Left kidney (tissue), 2 donors: ENCODE data around the gene EREG. TPM values are rescaled to one million over a fixed set of nuclear protein-coding genes. Genes with fewer than 3 reads are reported as not detected.

Source experiments
- DNase-seq: peaks from one replicate; pipeline ENCODE4 v3.0.0-alpha.2; 2013
- polyA plus RNA-seq: library from polyadenylated mRNA; unstranded; fragments of 120-200 nt; gene quantifications from one replicate; pipeline ENCODE4 v1.2.1, GENCODE V29; 2013; ENCODE audit not compliant: insufficient read length

The EREG gene
- polyA plus RNA-seq, 1 donor = 0.38 TPM

DNA sequence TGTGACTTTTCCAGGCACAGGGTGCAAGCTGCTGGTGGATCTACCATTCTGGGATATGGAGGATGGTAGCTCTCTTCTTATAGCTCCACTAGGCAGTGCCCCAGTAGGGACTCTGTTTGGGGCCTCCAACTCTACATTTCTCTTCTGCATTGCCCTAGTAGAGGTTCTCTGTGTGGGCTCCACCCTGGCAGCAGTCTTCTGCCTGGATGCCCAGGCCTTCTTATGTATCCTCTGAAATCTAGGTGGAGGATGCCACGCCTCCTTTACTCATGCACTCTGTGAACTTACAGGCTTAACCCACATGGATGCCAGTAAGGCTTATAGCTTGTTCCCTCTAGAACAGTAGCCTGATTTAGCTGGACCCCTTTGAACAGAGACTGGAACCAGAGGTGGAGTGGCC lies 20.9 kb upstream of the EREG start:
- no peak for DNase-seq

DNA sequence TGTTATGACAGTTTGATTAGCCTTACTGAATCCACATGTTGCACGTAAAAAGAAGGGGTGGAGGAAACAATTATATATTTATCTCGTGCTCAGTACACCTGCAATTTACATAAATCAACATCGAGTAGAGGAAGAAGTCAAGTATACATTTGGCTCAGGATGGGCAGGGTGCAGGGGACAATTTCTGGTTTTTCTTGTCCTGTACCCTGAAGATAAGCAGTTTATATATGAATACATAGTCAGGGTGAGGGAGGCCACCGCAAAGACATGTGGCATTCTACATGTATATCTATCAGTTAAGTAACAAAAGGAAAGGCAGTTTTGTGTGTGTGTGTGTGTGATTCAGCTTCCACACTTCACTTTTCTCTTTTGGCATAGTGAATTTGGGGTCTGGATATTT lies 11.1 kb upstream of the EREG start:
- no peak for DNase-seq

DNA sequence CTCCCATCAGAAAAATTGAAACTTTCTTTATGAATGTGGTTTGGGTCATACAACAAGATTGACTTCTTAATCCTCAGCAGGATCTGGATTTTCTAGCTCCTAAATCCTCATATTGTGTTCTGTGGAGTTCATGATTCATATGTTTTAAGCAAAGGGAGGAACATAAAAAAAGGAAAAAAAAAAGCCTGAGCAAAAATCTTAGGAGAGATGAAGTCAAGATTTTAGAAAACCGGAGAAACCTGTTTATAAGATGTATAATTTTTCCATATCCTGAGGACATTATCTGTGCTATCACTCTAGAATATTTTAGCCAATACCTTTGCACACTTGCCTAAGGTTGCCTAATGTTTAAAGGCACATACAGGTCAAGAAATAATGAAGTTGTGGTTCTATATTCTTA lies 7.0 kb upstream of the EREG start:
- DNase-seq = no peak

DNA sequence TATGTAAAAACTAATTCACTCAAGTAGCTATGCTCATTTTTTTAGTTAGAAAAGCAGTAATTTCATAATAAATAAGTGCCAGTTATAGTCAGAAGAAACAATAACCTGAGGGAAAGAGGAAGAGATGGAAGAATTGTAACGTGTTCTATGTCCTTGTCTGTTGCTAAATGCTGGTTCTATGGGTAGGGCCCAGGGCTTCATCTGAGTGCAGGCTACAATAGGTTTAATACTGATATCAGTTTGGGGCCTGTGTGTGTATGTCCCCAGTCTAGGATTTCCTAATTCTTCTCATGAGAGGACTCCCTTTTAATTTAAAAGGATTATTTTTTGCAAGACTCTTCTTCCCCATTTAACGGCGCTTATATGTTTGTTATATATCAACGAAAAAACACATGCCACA lies 3.3 kb upstream of the EREG start:
- DNase-seq = no peak

DNA sequence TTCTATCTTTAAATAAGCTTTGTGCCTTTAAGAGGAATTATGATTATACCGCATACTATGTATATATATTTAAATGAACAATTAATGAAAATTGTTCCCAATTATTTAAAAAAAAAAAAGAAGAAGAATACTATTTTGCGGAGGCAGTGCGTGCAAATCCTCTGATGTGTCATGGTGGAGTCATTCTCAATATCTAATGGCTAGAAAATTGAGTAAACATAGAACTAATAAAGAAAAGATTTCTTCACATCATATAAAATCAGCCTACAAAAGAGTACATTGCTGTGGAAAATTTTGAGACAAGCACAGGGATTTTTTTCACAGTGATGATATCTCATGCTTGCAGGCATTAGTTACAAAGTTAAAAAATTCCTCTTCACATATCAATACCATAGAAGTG lies 2.6 kb upstream of the EREG start:
- no peak for DNase-seq

DNA sequence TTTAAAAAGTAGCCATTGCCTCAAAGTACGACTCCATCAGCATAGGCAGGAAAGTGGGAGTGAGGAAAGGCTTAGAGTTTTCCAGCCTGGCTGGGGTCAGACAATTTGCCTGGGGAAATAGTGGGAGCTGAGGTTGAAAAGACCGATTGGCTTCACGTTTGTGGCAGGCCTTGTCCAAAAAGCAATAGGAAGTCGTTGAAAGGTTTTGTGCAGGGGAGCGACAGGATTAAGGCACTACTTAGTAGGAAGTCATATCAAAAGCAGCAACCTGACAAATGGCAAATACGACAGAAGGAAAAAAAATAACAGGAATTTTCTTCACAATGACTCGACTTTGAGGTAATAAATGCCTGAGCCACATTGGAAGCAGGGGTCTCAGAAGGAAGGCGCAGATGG lies 691 bp upstream of the EREG start:
- no peak for DNase-seq

DNA sequence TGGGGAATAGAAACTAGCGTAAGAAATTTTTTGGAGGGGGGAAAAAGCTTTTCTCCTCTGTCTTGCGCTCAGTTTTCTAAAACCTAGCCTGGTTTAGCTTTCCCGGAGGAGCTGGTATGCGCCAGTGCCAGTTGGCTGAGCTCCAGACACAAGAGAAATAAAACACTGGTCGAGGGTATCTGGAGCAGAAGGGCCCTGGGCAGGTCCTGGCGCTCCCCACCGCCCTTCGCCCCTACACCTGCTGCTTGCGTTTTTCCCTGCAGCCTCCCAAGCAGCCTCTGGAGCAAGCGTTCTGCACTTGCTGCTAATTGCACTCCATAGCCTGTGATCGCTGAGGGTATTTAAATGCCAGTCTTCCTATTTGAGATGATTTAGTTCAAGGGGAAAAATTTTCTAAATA lies 816 bp downstream of the EREG start:
- DNase-seq = peak; percentile 14

DNA sequence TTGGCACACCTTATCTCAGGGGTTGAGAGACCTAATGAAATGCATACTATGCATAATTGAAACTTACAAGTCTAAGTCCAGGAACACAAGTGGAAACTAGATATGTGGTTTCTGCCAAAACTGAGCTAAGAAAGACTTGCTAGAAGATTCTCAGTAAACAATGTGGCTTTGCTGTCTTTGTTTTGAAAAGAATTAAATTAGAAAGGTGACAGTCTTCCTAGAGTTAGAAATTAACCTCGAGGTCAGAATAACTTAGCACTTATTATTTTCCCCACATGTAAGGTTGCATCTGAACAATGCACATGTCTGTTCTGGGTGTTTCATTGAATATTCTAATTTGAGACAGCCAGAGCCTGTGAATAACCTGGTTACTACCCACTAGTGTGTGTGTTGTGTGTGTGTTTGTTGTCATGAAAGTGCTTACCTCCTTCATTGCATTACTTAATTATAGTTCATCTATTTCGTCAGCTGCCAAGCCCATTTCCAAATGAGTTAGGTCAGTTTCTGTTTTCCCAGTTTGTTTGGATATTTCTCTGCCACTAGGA lies 1.5 kb downstream of the EREG start:
- no peak for DNase-seq

DNA sequence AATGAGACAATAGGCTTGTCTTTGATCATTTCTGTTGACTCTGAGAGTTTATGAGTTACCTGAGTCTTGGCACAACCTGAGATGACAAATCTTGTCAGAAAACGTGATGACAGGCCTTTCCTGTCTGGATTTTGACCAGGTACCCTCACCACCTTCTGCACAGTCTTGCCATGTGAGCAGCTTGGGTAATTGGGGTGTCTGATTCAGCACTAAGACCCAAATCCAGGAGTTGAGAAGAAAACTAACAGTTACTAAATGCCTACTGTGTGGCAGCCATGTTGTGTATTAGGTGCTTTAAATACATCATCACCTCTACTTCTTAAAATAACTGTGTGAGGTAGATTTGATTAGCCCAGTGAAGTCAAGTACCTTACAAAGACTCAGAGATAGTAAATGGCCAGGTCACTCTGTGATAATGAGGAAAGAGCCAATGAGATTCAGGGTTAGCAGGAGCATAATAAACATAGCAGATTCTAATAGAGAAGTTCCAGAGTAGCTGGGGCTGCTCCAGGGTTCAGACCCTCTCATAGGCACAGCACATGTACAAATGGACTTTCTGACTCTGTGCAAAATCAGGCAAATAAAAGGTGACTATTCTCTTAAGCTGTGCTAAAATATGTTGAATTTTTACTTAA lies 2.8 kb downstream of the EREG start:
- no peak for DNase-seq

DNA sequence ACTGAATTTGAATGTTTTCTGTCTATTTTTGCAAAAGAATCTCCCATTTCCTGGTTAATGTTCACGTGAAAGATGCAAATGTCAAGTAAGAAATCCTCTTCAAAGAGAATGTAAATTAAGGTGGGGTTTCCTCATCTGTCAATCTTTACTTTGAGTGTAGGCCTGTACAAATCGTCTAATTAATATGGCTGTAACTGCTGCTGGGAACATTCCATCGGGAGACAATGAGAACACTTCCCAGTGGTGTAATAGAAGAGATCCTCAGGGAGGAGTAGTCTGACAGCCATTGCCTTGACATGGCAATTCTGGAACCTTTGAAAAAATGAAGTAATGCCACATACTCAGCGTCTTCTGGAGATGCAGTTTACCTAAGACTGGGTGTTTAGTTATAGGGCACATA lies 3.7 kb downstream of the EREG start:
- DNase-seq = no peak

DNA sequence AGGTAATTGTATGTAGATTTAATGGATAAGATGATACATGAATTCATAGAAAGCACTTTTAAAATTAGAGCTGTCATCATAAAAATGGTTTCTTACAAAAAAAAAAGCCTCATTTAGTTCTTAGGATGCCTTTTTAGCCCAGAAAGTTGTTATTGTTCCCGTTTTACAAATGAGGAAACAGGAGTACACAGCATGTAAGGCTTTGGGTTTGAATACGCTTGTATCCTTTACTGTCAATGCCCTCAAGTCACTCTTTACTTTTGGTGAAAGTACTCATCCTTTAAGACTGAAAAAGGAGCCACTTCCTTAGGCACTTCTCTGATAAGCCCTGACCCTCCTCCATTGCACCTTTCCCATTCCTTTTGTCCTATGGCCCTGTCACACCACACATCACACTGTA lies 4.9 kb downstream of the EREG start:
- DNase-seq = no peak

DNA sequence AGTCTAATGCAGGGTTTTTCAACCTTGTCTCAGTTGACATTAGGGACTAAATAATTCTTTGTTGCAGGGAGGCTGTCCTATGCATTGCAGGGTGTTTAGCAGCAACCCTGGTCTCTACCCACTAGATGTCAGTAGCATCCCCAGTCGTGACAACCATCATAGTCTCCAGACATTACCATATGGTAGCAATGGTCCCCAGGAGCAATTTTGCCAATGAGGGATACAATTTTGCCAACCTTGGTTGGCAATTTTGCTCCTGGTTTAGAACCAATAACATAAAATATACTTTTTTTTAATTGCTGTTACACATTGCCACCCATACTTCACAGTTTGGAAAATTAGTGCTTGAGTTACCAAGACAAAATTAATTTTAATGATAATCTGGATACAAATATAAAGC lies 6.0 kb downstream of the EREG start:
- DNase-seq = peak; percentile 18

DNA sequence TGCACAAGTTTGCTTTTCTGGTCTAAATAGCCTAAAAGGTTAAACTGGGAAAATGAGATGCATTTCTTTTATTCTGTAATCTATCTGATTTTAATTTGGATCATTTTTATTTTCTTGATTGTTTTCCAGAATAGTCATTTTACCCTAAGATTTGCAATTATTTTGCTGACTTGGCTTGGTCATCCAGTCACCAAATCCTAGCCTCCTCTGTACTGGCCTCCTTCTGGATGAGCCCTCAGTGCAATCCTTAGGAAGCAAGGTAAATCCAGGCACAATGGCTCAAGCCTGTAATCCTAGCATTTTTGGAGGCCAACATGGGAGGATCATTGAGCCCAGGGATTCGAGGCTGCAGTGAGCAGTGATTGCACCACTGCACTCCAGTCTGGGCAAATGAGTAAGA lies 9.2 kb downstream of the EREG start:
- DNase-seq = no peak

DNA sequence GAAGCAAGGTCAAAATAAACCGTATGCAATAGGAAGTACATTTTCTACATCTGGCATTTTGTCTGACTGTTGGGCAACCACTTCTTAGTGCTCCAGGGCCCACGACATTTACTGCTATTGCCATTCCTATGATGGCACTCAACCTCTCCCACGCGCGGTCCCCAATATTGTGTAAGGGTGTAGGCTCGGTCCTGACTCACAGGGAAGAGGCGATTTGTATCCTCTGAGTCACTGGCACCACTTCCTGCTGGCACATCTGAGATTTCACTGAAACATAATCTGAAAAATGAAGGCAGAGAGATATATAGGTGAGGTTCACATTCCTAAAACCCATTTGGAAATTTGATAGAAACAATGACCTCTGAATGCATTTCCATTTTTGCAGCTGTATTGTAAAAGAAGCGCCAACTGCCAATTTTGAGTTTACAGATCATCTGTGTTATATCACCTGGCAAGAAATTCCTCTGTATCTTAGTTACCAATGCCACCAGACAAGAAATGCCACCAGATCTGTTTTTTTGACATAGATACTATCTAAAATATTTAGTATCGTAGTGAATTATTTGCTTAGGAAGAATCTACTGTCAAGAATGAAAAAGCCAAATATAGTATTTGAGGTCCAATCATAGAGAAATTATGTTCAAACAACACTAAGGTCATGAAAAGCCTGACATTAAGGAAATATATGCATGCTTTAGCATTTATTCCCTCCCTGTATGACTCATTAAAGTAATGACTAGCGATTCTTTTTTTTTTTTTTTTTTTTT lies 9.8 kb downstream of the EREG start:
- DNase-seq = no peak

DNA sequence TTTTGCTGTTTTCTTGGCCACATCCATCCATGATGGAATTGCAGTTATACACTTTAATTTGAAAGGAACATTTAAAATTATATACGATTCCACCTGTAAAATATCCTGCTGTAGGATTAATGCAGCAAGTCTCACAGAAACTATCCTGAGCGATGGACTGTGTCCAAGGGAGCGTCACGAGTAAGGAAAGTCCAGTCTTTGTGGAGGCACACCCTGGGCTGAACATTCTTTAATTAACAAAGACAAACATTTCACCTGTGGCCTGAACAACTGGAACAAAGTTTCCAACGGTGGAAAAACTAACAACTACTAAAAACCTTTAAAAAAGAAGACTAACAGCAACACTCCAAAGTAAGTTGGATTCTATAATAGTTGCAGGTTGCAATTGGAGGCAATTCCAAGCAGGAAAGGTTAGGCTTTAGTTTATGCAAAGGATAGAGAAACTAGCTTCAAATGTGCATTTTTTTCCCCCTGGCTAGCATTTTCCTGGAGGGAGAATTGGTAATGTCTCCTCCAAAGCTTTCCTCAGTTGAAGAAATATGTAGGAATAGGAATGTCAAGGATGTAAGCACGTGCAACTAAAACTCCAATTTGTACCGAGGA lies 11.0 kb downstream of the EREG start:
- no peak for DNase-seq

DNA sequence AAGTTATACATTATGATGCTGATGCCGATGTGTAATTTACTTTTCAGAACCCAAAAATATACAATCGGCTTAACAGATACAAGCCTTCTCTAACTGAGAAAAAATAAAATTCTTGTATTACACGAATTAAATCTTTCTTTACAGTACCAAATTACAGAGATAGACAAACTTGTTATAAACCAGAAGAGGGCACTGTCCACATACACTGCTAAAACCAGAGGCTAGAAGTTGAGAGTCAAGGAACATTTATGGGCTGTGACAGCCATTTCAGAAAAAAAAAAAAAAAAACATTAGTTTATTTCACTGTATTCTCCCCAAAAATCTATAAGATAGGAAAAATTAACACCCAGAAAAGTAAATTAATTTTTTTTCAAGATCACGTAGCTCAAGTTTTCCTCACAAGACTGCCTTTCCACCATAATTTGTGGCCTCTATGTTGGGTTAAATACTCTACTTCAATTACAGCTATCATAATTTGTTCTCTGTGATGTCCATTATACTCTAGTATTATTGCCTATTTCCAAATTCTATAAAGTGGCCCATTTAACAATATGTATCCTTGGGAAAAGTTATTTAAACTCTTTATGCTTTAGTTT lies 12.0 kb downstream of the EREG start:
- DNase-seq = peak; percentile 45

DNA sequence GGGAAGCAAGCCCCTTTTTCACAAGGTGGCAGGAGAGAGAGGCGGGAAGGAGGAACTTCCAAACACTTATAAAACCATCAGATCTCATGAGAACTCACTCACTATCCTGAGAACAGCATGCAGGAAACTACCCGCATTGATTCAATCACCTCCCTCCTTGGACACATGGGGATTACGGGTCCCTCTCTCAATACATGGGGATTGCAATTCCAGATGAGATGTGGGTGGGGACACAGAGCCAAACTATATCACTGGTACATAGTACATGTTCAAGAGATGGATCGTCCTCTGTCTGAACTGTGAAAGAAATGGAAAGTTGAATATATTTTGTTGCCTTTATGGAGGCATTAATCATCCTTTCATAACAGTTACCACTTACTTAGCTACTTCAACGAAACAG lies 12.8 kb downstream of the EREG start:
- no peak for DNase-seq

DNA sequence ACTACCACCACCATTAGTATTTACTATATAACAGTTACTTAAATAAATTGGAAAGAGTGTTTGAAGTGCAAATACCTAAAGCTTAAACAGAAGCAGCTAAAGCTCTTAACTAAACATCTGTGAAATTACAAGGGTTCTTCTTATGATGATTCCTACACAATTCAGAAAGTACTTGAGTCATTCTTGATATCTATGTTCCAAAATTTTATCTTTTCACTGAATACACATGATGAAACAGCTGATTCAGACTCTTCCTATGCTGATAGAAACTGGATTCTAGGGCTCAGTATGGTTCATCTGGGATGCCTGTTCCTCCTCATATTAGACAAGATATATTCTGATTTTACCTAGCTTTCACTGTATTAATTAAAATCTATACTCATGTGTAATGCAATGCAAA lies 13.6 kb downstream of the EREG start:
- no peak for DNase-seq

DNA sequence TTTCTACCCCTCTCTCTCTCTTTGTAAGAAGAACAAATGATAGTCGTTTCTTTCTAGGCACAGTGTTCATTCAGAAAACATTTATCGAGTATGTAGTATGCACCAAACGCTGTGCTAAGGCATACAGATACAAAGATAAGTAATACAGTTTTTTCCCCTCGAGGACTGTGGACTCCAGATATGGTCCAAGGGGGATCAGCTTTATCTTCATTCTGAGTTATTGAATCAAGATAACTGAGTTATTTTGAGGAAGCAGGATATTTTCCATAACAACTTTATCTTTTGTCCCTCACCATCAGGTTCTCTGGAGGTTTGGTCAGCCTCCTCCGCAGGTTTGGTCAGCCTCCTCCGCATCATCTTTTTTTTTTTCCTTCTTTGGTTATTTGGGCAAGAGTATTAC lies 15.0 kb downstream of the EREG start:
- DNase-seq = no peak

DNA sequence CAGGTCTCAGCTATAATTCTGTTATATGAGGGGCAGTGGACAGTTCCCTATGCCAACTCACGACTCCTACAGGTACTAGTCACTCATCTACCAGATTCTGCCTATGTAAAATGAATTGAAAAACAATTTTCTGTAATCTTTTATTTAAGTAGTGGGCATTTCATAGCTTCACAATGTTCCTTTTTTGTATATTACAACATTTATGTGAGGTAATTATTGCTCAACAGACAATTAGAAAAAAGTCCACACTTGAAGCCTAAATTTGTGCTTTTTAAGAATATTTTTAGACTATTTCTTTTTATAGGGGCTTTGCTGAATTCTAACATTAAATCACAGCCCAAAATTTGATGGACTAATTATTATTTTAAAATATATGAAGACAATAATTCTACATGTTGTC lies 20.4 kb downstream of the EREG start:
- no peak for DNase-seq

DNA sequence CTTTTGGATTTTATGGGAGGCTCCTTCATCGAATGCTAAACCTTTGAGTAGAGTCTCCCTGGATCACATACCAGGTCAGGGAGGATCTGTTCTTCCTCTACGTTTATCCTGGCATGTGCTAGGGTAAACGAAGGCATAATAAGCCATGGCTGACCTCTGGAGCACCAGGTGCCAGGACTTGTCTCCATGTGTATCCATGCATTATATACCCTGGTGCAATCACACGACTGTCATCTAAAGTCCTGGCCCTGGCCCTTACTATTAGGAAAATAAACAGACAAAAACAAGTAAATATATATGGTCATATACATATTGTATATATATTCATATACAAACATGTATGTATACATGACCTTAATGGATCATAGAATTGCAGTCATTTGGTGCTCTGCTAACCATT lies 21.2 kb downstream of the EREG start:
- DNase-seq = no peak

DNA sequence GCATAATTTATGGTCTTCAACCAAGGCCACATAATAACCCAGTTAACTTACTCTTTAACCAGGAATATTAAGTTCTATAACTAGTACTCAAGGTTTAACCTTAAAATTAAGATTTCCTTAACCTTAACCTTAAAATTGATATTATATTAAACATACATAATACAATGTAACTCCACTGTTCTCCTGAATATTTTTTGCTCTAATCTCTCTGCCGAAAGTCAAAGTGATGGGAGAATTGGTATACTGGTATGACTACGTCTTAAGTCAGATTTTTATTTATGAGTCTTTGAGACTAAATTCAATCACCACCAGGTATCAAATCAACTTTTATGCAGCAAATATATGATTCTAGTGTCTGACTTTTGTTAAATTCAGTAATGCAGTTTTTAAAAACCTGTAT lies 22.8 kb downstream of the EREG start:
- DNase-seq = no peak

DNA sequence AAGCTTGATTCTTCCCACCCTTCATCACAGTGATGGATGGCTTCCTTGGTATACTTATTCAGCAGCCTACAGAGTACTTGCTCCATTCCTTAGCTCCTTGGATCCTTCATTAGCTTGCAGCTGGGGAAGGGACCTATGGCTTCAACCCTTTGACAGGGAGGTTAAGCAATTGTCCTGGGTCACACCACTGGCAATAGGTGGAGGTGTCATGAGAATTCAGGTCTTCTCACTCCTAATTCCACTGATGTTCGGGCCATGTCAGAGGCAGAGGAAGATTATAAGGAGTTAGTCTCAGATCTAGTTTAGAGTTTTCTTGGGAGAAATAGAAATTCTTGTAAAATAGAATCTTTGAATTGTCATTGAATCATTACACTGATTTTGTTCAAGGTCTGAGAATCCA lies 24.5 kb downstream of the EREG start:
- no peak for DNase-seq
